Left ventricle myocardium inferior (tissue), 1 donor: Measurements from ENCODE around the gene HP1BP3. TPM values are rescaled to one million over a fixed set of nuclear protein-coding genes. Genes with fewer than 3 reads are reported as not detected.

Experiments used
- DNase-seq: peaks from one replicate; pipeline ENCODE4 v3.0.0-alpha.2; 2020
- H3K27ac ChIP-seq: fragments of 200-600 bp; replicated peaks from 2 replicates; pipeline ENCODE4 v1.8.0; 2021
- H3K27me3 ChIP-seq: fragments of 200-600 bp; 2 replicates; pipeline ENCODE4 v1.8.0; 2021; ENCODE audit warnings: low read depth
- H3K36me3 ChIP-seq: fragments of 200-600 bp; 2 replicates; pipeline ENCODE4 v1.8.0; 2021
- H3K4me1 ChIP-seq: fragments of 200-600 bp; 2 replicates; pipeline ENCODE4 v1.8.0; 2021
- H3K4me3 ChIP-seq: fragments of 200-600 bp; 2 replicates; pipeline ENCODE4 v1.8.0; 2021; ENCODE audit warnings: mild to moderate bottlenecking, moderate library complexity
- H3K9me3 ChIP-seq: fragments of 200-600 bp; replicated peaks from 2 replicates; pipeline ENCODE4 v1.8.0; 2021
- intact Hi-C: fragments of 100-400 bp; cut with micrococcal nuclease; formaldehyde crosslinking; loops from one replicate; pipeline ENCODE4 v1.11.0; 2022
- total RNA-seq: library from RNA; stranded (reverse); fragmentation: NEBNext Ultra II Directional; extraction: Animal tissue kit (Norgen Biotek cat#: 25700); gene quantifications from one replicate; pipeline ENCODE4 v1.2.1, GENCODE V29; 2021
- TF ChIP-seq, protein P1 (sequence below): fragments of 200-600 bp; IDR thresholded peaks from 2 replicates; pipeline ENCODE4 v1.8.0; 2021; ENCODE audit warnings: antibody characterized with exemption, mild to moderate bottlenecking, borderline replicate concordance
- donor health status: DM: no; HTN: yes; CAD: no; lungs with severe emphysema.

HP1BP3 gene
- total RNA-seq, 1 donor from 2014 or later, result 118 TPM

DNA sequence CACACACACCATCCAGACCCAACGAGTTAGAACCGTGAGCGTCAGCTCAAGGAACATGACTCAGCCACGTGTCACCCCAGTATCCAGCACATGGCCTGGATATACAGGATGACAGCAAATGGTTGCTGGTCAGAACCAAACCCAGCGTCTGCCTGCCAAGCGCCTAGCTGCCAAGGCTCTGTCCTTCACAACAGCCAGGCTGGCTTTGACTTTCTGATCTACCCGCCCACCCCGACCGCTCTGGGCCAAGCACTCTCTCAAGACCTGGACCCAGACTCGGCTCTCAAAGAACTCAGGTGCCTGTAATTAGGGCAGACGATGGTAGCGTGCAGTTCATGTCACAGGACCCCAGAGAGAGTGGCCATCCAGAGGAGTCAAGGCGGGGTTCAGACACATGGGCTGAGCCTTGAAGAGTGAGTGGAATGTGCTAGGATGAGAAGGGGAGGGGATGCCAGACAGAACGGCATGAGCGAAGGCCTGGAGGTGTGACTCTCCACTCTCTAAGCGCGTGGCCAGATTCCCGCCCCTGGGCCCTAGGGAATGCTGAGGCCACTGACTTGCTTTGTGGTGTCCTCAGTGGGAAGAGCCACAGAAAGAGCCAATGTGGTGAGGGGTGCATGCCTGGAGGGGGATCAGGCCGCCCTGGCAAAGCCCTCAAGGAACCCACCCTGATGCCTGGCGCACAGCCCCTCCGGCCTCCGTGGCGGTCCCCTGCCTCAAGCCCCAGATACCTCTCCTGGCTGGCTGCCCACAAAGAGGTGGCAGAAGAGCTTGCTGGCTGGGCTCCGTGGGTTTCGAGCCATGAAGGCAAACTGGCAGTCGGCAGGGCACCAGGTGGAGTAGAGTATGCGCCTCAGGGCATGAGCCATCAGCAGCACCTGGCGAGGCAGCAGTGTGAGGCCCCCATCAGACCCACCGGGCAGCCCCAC, 61.7 kb downstream of the HP1BP3 start:
- Histone ChIP-seq H3K27me3 (peaks cover 40% of the 10 kb centered on the region), H3K36me3 (no peaks in the 10 kb centered on the region), H3K9me3 (no peaks in the 10 kb centered on the region), H3K4me3 (no peak overlapping the region), H3K4me1 (peaks cover 3% of the 10 kb centered on the region), H3K27ac (no peak overlapping the region)
- DNase-seq, result no peak
- intact Hi-C loops, result no loop called here
- TF ChIP-seq, protein P1, sequence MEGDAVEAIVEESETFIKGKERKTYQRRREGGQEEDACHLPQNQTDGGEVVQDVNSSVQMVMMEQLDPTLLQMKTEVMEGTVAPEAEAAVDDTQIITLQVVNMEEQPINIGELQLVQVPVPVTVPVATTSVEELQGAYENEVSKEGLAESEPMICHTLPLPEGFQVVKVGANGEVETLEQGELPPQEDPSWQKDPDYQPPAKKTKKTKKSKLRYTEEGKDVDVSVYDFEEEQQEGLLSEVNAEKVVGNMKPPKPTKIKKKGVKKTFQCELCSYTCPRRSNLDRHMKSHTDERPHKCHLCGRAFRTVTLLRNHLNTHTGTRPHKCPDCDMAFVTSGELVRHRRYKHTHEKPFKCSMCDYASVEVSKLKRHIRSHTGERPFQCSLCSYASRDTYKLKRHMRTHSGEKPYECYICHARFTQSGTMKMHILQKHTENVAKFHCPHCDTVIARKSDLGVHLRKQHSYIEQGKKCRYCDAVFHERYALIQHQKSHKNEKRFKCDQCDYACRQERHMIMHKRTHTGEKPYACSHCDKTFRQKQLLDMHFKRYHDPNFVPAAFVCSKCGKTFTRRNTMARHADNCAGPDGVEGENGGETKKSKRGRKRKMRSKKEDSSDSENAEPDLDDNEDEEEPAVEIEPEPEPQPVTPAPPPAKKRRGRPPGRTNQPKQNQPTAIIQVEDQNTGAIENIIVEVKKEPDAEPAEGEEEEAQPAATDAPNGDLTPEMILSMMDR, result no peak

GRCh38 chr1:20724364-20725188, 62.5 kb downstream of the HP1BP3 start:
- H3K27me3 ChIP-seq, result peaks cover 31% of the 10 kb centered on the region
- no peak overlapping the region for H3K27ac ChIP-seq
- no peaks in the 10 kb centered on the region for H3K4me1 ChIP-seq
- TF ChIP-seq, protein P1, result no peak
- DNase-seq, result peak; percentile 6
- no peak overlapping the region for H3K4me3 ChIP-seq
- intact Hi-C loops, result no loop called here
- H3K36me3 ChIP-seq, result no peaks in the 10 kb centered on the region
- no peaks in the 10 kb centered on the region for H3K9me3 ChIP-seq

GRCh38 chr1:20723537-20724363, 63.4 kb downstream of the HP1BP3 start:
- DNase-seq, result peak; percentile 9
- Histone ChIP-seq H3K4me1 (no peaks in the 10 kb centered on the region), H3K9me3 (no peaks in the 10 kb centered on the region), H3K36me3 (no peaks in the 10 kb centered on the region), H3K27me3 (peaks cover 24% of the 10 kb centered on the region), H3K27ac (no peak overlapping the region), H3K4me3 (no peak overlapping the region)
- intact Hi-C loops, result no loop called here
- TF ChIP-seq, protein P1, result no peak

GRCh38 chr1:20723159-20723536, 64.0 kb downstream of the HP1BP3 start:
- intact Hi-C loops, result no loop called here
- H3K27me3 ChIP-seq, result peaks cover 24% of the 10 kb centered on the region
- H3K4me1 ChIP-seq, result peaks cover 1% of the 10 kb centered on the region
- no peak overlapping the region for H3K27ac ChIP-seq
- H3K36me3 ChIP-seq, result no peaks in the 10 kb centered on the region
- no peaks in the 10 kb centered on the region for H3K9me3 ChIP-seq
- no peak for DNase-seq
- H3K4me3 ChIP-seq, result no peak overlapping the region
- TF ChIP-seq, protein P1, result no peak
